ENCODE results near the gene ATP2B2.

Gene ATP2B2

DNA sequence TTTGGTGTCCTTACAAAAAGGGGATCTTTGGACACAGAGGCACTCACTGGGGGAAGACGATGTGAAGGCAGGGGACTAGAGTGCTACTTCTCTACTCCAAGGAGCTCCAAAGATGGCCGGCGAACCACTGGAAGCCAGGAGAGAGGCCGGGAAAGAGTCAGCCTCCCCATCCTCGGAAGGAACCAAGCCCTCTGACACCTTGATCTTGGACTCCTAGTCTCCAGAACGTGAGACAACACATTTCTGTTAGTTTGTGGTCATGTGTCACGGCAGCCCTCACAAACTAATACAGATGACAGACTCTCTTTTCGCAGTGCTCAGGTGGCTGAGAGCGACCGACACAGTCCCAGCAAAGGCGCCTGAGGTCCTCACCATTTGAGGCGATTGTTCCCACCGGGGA lies 24.4 kb upstream of the ATP2B2 start:
- Histone ChIP-seq H3K27ac (ENCODE audit: poor library complexity, severe bottlenecking) (no peak overlapping the region), H3K36me3 (ENCODE audit: low read depth) (no peaks in the 10 kb centered on the region), H3K4me3 (ENCODE audit: severe bottlenecking) (no peak overlapping the region), H3K9me3 (ENCODE audit: severe bottlenecking) (no peaks in the 10 kb centered on the region), H3K27me3 (ENCODE audit: insufficient read depth, poor library complexity, severe bottlenecking) (peaks cover 10% of the 10 kb centered on the region), H3K4me1 (ENCODE audit: insufficient read depth, poor library complexity, severe bottlenecking) (no peaks in the 10 kb centered on the region)
- DNase-seq (ENCODE audit: low spot score): no peak
- TF ChIP-seq, protein P1, sequence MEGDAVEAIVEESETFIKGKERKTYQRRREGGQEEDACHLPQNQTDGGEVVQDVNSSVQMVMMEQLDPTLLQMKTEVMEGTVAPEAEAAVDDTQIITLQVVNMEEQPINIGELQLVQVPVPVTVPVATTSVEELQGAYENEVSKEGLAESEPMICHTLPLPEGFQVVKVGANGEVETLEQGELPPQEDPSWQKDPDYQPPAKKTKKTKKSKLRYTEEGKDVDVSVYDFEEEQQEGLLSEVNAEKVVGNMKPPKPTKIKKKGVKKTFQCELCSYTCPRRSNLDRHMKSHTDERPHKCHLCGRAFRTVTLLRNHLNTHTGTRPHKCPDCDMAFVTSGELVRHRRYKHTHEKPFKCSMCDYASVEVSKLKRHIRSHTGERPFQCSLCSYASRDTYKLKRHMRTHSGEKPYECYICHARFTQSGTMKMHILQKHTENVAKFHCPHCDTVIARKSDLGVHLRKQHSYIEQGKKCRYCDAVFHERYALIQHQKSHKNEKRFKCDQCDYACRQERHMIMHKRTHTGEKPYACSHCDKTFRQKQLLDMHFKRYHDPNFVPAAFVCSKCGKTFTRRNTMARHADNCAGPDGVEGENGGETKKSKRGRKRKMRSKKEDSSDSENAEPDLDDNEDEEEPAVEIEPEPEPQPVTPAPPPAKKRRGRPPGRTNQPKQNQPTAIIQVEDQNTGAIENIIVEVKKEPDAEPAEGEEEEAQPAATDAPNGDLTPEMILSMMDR (IDR thresholded peaks at IDR 0.05; ENCODE audit: poor library complexity, severe bottlenecking): no peak
- ATAC-seq (ENCODE audit: low read depth): no peak

DNA sequence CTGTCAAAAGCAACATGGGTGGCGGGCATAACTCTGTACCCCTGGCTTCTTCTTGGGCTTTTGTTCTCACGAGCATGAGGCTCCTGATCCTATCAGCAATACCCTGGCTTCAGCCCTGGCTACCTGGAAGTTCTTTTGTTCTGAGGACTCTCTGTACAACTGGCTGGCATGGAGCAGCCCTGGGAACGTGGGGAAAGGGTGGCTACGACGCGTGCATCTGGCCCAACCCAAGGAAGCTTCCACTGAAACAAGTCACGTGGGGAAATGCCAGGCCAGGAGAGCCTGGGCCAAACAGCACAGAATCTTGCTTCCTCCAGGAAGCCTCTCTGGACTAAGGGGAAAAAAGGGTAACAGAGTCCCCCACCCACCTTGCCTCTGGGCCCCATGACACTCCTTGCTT lies 22.7 kb upstream of the ATP2B2 start:
- H3K4me3 ChIP-seq (ENCODE audit: severe bottlenecking): no peak overlapping the region
- H3K4me1 ChIP-seq (ENCODE audit: insufficient read depth, poor library complexity, severe bottlenecking): no peaks in the 10 kb centered on the region
- H3K27me3 ChIP-seq (ENCODE audit: insufficient read depth, poor library complexity, severe bottlenecking): peaks cover 12% of the 10 kb centered on the region
- H3K9me3 ChIP-seq (ENCODE audit: severe bottlenecking): no peaks in the 10 kb centered on the region
- H3K36me3 ChIP-seq (ENCODE audit: low read depth): no peaks in the 10 kb centered on the region
- TF ChIP-seq, protein P1 (IDR thresholded peaks at IDR 0.05; ENCODE audit: poor library complexity, severe bottlenecking): no peak
- ATAC-seq (ENCODE audit: low read depth) (no peak), DNase-seq (ENCODE audit: low spot score) (no peak)
- no peak overlapping the region for H3K27ac ChIP-seq (ENCODE audit: poor library complexity, severe bottlenecking)

DNA sequence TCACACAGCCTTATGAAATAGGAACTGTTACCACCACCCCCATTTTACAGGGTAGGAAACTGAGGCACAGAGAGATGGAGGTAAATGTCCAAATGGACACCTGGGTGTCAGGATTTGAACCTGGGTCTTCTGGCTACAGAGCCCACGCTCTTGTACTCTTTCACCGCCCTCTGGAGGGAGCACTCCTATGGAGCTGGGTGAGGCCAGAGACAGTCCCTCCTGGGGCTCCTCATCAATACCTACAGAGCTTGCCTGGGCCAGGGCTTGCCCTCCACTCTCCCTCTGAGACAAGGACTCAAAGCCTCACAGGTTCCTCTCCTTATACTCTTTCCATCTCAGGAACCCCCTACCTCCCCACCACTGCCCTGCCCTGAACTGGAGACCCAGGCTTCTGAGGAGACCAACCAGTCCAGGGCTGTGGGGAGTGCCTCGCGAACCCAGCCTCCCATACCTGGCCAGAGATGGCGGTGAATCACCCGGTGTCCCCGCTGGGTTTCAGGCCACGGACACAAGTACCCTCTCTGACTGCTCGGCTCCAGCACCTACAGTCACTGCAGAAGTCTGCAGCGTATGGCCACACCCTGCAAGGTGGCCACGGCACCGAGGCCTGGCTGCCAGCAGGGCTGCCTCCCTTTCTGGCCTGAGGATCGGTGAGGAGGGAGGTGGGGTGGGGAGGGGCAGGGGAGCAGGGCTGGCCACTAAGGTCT lies 22.1 kb upstream of the ATP2B2 start:
- no peaks in the 10 kb centered on the region for H3K4me1 ChIP-seq (ENCODE audit: insufficient read depth, poor library complexity, severe bottlenecking)
- ATAC-seq (ENCODE audit: low read depth) (no peak), DNase-seq (ENCODE audit: low spot score) (no peak)
- TF ChIP-seq, protein P1 (IDR thresholded peaks at IDR 0.05; ENCODE audit: poor library complexity, severe bottlenecking): no peak
- no peak overlapping the region for H3K27ac ChIP-seq (ENCODE audit: poor library complexity, severe bottlenecking)
- no peaks in the 10 kb centered on the region for H3K9me3 ChIP-seq (ENCODE audit: severe bottlenecking)
- no peaks in the 10 kb centered on the region for H3K36me3 ChIP-seq (ENCODE audit: low read depth)
- H3K27me3 ChIP-seq (ENCODE audit: insufficient read depth, poor library complexity, severe bottlenecking): peaks cover 12% of the 10 kb centered on the region
- no peak overlapping the region for H3K4me3 ChIP-seq (ENCODE audit: severe bottlenecking)

DNA sequence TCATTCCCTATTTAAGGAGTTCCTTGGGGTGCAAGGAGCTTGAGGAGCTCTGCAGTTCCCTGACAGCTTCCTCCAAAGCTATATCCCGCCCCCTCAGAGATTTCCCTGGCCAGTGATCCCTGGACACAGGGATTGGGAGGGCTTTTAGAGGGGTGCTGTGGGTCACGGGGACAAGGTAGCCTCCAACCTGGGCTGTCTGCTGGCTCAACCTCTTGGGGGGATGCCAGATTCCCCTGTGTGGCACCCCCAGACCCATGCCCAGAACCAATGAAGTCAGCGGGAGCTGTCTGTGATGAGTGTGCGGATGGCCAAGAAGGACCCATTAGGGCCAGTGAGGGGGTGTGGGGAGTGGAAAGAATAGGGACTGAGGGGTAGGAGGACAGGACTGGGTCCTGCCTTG lies 21.0 kb upstream of the ATP2B2 start:
- no peak overlapping the region for H3K27ac ChIP-seq (ENCODE audit: poor library complexity, severe bottlenecking)
- TF ChIP-seq, protein P1 (IDR thresholded peaks at IDR 0.05; ENCODE audit: poor library complexity, severe bottlenecking): no peak
- no peaks in the 10 kb centered on the region for H3K36me3 ChIP-seq (ENCODE audit: low read depth)
- H3K9me3 ChIP-seq (ENCODE audit: severe bottlenecking): no peaks in the 10 kb centered on the region
- H3K4me1 ChIP-seq (ENCODE audit: insufficient read depth, poor library complexity, severe bottlenecking): no peaks in the 10 kb centered on the region
- DNase-seq (ENCODE audit: low spot score) (no peak), ATAC-seq (ENCODE audit: low read depth) (no peak)
- no peak overlapping the region for H3K4me3 ChIP-seq (ENCODE audit: severe bottlenecking)
- H3K27me3 ChIP-seq (ENCODE audit: insufficient read depth, poor library complexity, severe bottlenecking): peaks cover 12% of the 10 kb centered on the region

DNA sequence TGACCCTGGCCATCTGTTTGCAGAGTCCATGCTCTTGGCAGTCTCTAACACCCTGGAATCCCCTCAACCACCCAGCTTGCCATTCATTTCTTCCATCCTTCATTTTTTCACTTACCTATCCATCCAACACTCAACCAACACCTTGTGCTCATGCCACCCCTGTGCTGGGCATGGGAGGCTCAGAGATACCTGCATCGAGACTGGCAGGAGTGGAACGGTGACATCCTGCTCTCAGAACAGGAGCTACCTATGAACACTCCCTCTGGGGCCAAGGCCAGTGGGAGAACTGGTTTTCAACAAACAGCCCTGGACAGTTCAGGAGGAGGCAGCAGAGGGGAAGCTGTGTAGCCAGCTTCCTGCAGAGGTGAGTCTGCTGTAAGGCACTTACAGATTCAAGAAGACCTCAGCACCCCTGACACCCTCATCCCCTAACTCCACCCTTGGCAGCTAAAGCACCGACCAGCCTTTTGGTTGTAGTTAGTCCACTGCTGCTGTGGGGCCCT lies 19.5 kb upstream of the ATP2B2 start:
- H3K4me1 ChIP-seq (ENCODE audit: insufficient read depth, poor library complexity, severe bottlenecking): no peaks in the 10 kb centered on the region
- no peaks in the 10 kb centered on the region for H3K36me3 ChIP-seq (ENCODE audit: low read depth)
- TF ChIP-seq, protein P1 (IDR thresholded peaks at IDR 0.05; ENCODE audit: poor library complexity, severe bottlenecking): no peak
- no peaks in the 10 kb centered on the region for H3K9me3 ChIP-seq (ENCODE audit: severe bottlenecking)
- no peak for ATAC-seq (ENCODE audit: low read depth)
- no peak for DNase-seq (ENCODE audit: low spot score)
- no peak overlapping the region for H3K4me3 ChIP-seq (ENCODE audit: severe bottlenecking)
- peaks cover 9% of the 10 kb centered on the region for H3K27me3 ChIP-seq (ENCODE audit: insufficient read depth, poor library complexity, severe bottlenecking)
- no peak overlapping the region for H3K27ac ChIP-seq (ENCODE audit: poor library complexity, severe bottlenecking)

Data from RWPE2 (cell line).